ENCODE measurements around the gene FAM131C.

FAM131C gene

GRCh38 chr1:16090076-16090826 lies 16.8 kb upstream of the FAM131C start:
- DNase-seq (ENCODE audit: low read depth), result no peak
- TF ChIP-seq MYC (IDR thresholded peaks at IDR 0.05; ENCODE audit: low read depth, low read length) (no peak), POLR2A (IDR thresholded peaks at IDR 0.05; ENCODE audit: extremely low read depth, insufficient read length) (no peak), CTCF (IDR thresholded peaks at IDR 0.05; ENCODE audit: low read depth, low read length) (no peak)
- TF ChIP-seq, protein P1, sequence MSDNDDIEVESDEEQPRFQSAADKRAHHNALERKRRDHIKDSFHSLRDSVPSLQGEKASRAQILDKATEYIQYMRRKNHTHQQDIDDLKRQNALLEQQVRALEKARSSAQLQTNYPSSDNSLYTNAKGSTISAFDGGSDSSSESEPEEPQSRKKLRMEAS (IDR thresholded peaks at IDR 0.05; ENCODE audit: low read depth, low read length), result no peak
- H3K4me3 ChIP-seq (ENCODE audit: low read depth, low read length), result no peak overlapping the region

GRCh38 chr1:16088996-16089395 lies 15.5 kb upstream of the FAM131C start:
- DNase-seq (ENCODE audit: low read depth), result no peak
- no peak for TF ChIP-seq POLR2A (IDR thresholded peaks at IDR 0.05; ENCODE audit: extremely low read depth, insufficient read length)
- TF ChIP-seq, protein P1 (IDR thresholded peaks at IDR 0.05; ENCODE audit: low read depth, low read length), result no peak
- TF ChIP-seq MYC (IDR thresholded peaks at IDR 0.05; ENCODE audit: low read depth, low read length), result no peak
- TF ChIP-seq CTCF (IDR thresholded peaks at IDR 0.05; ENCODE audit: low read depth, low read length), result no peak
- no peak overlapping the region for H3K4me3 ChIP-seq (ENCODE audit: low read depth, low read length)

DNA sequence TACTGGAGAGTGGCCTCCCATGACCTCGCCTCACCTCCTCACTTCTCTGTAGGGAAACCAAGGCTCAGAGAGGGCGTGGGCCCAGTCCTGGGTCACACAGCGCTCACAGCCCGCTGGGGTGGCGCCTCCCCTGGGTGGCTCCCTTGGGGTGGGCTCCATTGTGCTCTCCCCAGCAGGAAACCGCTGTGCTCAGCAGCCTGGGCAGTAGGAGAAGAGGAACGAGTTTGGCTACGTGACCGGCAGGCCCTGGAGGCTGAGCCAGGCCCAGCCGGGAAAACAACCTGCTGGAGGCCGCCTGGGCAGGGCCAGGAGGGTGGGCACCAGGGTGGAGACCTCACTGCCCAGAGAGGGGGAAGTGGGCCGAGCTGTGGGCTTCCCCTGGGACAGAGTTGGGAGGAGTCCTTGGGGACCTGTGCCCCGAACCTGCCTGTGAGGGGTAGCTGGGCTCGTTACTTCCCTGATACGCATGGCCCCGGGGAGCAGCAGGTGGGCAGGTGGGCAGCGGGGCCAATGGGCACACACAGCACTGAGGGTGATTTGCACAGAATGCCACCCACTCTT lies 15.0 kb upstream of the FAM131C start:
- no peak for TF ChIP-seq CTCF (IDR thresholded peaks at IDR 0.05; ENCODE audit: low read depth, low read length)
- TF ChIP-seq, protein P1 (IDR thresholded peaks at IDR 0.05; ENCODE audit: low read depth, low read length), result no peak
- no peak for TF ChIP-seq POLR2A (IDR thresholded peaks at IDR 0.05; ENCODE audit: extremely low read depth, insufficient read length)
- TF ChIP-seq MYC (IDR thresholded peaks at IDR 0.05; ENCODE audit: low read depth, low read length), result no peak
- no peak for DNase-seq (ENCODE audit: low read depth)
- no peak overlapping the region for H3K4me3 ChIP-seq (ENCODE audit: low read depth, low read length)

DNA sequence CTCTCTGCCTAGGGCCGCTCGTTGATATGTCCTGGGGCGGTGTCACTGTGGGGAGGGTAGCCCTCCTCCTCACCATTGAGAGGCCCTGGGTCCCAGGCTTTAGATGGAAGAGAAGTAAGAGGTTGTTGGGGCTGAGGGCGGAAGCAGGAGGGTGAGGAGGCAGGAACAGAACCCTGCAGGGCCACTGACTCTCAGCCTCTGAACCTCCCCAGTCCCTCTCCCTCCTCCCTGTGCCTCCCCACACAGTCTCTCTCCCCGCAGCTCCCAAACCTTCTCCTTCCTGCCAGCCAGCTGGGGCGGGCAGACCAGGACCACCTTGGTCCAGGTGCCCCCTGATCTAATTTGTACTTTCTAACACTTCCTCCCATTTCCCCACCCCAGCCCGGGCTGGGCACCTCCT lies 14.3 kb upstream of the FAM131C start:
- H3K4me3 ChIP-seq (ENCODE audit: low read depth, low read length), result no peak overlapping the region
- no peak for DNase-seq (ENCODE audit: low read depth)
- TF ChIP-seq, protein P1 (IDR thresholded peaks at IDR 0.05; ENCODE audit: low read depth, low read length), result no peak

DNA sequence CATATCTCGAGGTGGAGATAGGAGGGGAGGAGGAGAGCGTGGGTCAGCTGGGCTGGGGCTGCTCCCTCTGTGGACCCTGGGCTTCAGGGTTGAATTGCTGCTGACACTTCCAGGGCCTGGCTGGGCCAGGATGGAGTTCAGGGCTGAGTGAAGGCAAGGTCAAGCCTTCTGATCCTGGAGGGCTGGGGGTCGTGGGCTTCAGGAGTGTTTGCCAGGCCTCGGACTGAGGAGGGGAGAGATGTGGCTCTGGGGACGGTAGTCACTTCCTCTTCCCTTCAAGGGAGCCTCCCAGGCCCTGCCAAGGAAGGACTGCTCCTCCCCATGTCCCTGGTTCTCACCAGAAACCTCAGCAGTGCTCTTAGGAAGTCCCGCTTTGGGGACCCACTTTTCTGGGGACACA lies 12.1 kb upstream of the FAM131C start:
- TF ChIP-seq MYC (IDR thresholded peaks at IDR 0.05; ENCODE audit: low read depth, low read length), result no peak
- TF ChIP-seq, protein P1 (IDR thresholded peaks at IDR 0.05; ENCODE audit: low read depth, low read length), result no peak
- no peak for TF ChIP-seq POLR2A (IDR thresholded peaks at IDR 0.05; ENCODE audit: extremely low read depth, insufficient read length)
- no peak for TF ChIP-seq CTCF (IDR thresholded peaks at IDR 0.05; ENCODE audit: low read depth, low read length)
- no peak for DNase-seq (ENCODE audit: low read depth)
- H3K4me3 ChIP-seq (ENCODE audit: low read depth, low read length), result no peak overlapping the region

- no peak overlapping the region for H3K4me3 ChIP-seq (ENCODE audit: low read depth, low read length)
Observed at GRCh38 chr1:16083486-16083885, 10.0 kb upstream of the FAM131C start.

More at GRCh38 chr1:16083486-16083885, 10.0 kb upstream of the FAM131C start:
- no peak for DNase-seq (ENCODE audit: low read depth)
- TF ChIP-seq POLR2A (IDR thresholded peaks at IDR 0.05; ENCODE audit: extremely low read depth, insufficient read length), result no peak
- TF ChIP-seq MYC (IDR thresholded peaks at IDR 0.05; ENCODE audit: low read depth, low read length), result no peak
- TF ChIP-seq CTCF (IDR thresholded peaks at IDR 0.05; ENCODE audit: low read depth, low read length), result no peak
- TF ChIP-seq, protein P1 (IDR thresholded peaks at IDR 0.05; ENCODE audit: low read depth, low read length), result no peak

Data from NB4 (cell line).